Neuron (in vitro differentiated cells): ENCODE results near the gene BTN2A1.

Source experiments
- H2AFZ ChIP-seq: one replicate; pipeline ENCODE4 v1.6.1; 2013; ENCODE audit warnings: low read depth, mild to moderate bottlenecking, inconsistent platforms, low read length, moderate library complexity
- H3K27me3 ChIP-seq: one replicate; pipeline ENCODE4 v1.6.1; 2013; ENCODE audit warnings: low read length; ENCODE audit not compliant: insufficient read depth
- H3K36me3 ChIP-seq: one replicate; pipeline ENCODE4 v1.6.1; 2013; ENCODE audit warnings: low read length; ENCODE audit not compliant: insufficient read depth
- H3K4me1 ChIP-seq: one replicate; pipeline ENCODE4 v1.6.1; 2013; ENCODE audit warnings: low read length; ENCODE audit not compliant: insufficient read depth
- H3K4me3 ChIP-seq: 2 replicates; pipeline ENCODE4 v1.5.1; 2013; ENCODE audit warnings: mild to moderate bottlenecking, low read length, moderate library complexity
- H3K9me3 ChIP-seq: one replicate; pipeline ENCODE4 v1.6.1; 2013; ENCODE audit warnings: low read length

Gene BTN2A1

DNA sequence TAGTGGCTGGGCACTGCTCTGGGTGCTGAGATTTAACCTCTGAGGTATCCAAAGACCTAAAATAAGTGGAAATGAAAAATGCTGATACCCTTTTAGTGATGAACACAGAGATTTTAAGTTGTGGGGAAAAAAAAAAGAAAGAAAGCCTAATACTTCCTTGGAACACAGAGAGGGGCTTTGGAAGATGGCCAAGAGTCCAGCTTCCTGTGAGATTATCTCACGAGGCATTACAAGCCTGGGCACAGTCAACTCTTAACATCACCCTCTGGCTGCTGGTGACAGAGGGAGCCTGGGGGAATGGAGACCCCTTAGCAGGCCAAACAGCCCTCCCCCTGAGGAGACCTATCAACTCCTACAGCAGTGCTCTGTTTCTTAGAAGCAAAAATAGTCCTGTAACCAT lies 19.7 kb downstream of the BTN2A1 start:
- no peaks in the 10 kb centered on the region for H3K27me3 ChIP-seq
- H3K4me1 ChIP-seq = peaks cover 10% of the 10 kb centered on the region
- H3K36me3 ChIP-seq = no peaks in the 10 kb centered on the region
- H3K4me3 ChIP-seq = no peak overlapping the region
- no peak overlapping the region for H2AFZ ChIP-seq
- H3K9me3 ChIP-seq = no peaks in the 10 kb centered on the region

GRCh38 chr6:26478100-26478984 lies 20.6 kb downstream of the BTN2A1 start:
- Histone ChIP-seq H3K4me1 (peaks cover 10% of the 10 kb centered on the region), H3K27me3 (no peaks in the 10 kb centered on the region)

DNA sequence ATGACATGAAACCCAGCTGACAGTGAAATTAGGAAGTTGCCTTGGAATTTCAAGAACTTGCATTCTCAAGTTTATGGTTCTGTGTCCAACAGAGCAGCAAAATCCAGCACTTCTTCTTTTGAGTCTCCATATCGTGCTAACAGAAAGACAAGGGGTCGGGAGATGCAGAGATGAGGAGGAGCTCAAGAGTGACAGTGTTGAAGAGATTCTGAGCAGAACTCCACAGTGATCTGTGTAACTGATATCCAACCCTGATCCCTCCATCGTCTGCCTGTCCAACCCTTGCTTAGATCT lies 21.2 kb downstream of the BTN2A1 start:
- H3K36me3 ChIP-seq = no peaks in the 10 kb centered on the region
- no peak overlapping the region for H2AFZ ChIP-seq
- H3K4me3 ChIP-seq = no peak overlapping the region
- peaks cover 2% of the 10 kb centered on the region for H3K9me3 ChIP-seq
- peaks cover 10% of the 10 kb centered on the region for H3K4me1 ChIP-seq
- no peaks in the 10 kb centered on the region for H3K27me3 ChIP-seq

More at GRCh38 chr6:26478100-26478984, 20.6 kb downstream of the BTN2A1 start:
- no peak overlapping the region for H2AFZ ChIP-seq
- H3K36me3 ChIP-seq = no peaks in the 10 kb centered on the region
- H3K4me3 ChIP-seq = no peak overlapping the region
- no peaks in the 10 kb centered on the region for H3K9me3 ChIP-seq

DNA sequence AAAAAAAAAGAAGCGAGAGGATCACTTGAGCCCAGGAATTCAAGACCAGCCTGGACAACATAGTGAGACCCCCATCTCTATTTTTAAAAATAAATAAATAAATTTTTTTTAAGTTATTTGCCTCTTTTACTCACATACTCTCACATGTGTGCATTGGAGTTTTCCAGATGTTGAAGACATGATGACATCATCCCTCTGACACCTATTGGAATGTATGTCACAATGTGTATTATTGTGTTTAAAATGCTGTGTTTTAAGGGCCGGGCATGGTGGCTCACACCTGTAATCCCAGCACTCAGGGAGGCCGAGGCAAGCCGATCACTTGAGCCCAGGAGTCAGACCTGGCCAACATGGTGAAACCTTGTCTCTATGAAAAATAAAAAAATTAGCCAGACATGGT lies 24.6 kb downstream of the BTN2A1 start:
- H2AFZ ChIP-seq = no peak overlapping the region
- no peaks in the 10 kb centered on the region for H3K4me1 ChIP-seq
- H3K27me3 ChIP-seq = no peaks in the 10 kb centered on the region
- H3K36me3 ChIP-seq = no peaks in the 10 kb centered on the region
- H3K9me3 ChIP-seq = peaks cover 3% of the 10 kb centered on the region
- no peak overlapping the region for H3K4me3 ChIP-seq

DNA sequence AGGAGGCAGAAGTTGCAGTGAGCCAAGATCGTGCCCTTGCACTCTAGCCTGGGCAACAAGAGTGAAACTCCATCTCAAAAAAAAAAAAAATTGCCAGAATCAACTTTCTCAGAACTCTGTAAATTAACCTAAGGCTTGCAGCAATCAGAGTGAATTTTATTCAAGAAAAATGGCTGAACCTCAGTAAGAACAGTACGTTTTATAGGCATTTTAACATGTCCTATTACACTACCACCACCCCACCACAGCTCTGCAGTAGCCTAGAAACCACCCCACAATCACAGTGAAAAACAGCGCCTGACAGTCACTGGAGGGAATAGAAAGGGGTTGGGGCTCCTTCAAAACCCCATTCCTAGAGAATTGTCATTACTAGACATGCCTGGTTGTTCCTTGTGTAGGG lies 26.0 kb downstream of the BTN2A1 start:
- Histone ChIP-seq H3K9me3 (peaks cover 5% of the 10 kb centered on the region), H3K27me3 (no peaks in the 10 kb centered on the region), H3K4me1 (no peaks in the 10 kb centered on the region), H2AFZ (no peak overlapping the region), H3K36me3 (no peaks in the 10 kb centered on the region), H3K4me3 (no peak overlapping the region)

- no peaks in the 10 kb centered on the region for H3K36me3 ChIP-seq
- H3K27me3 ChIP-seq = no peaks in the 10 kb centered on the region
- no peak overlapping the region for H2AFZ ChIP-seq
- no peaks in the 10 kb centered on the region for H3K4me1 ChIP-seq
- peaks cover 5% of the 10 kb centered on the region for H3K9me3 ChIP-seq
- no peak overlapping the region for H3K4me3 ChIP-seq
Observed at GRCh38 chr6:26484161-26484560, 26.4 kb downstream of the BTN2A1 start.

DNA sequence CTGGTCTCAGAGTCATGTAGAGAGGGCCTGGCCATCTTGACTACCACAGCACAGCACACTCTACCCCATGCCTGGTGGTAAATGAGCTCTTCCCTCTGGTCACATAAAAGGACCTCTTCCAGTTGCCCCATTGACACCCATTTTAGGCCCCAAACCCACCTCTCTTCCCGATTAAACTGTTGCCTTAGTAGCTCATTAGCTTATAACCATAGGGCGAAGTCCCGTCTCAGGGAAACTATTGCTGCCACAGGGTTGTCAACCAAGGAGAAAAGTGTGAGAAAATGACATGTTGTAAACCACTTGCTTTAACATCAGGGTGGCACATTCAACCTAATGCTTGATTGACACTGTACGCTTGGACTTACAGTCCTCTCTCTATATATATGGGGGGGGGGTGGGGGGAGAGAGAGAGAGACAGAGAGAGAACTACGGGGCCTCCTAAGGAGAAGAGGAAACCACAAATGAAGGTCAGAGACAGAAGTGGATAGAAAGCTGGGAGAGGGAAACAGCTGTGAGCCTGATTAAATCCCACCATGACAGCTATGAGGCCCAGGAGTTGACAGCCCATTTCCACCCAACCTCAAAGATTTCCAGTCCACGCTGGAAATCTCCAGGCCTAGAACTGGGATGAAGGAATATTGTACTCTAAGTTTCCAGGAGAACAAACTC lies 27.5 kb downstream of the BTN2A1 start:
- H3K4me3 ChIP-seq = no peak overlapping the region
- peaks cover 5% of the 10 kb centered on the region for H3K9me3 ChIP-seq
- no peaks in the 10 kb centered on the region for H3K4me1 ChIP-seq
- no peaks in the 10 kb centered on the region for H3K27me3 ChIP-seq
- no peak overlapping the region for H2AFZ ChIP-seq
- H3K36me3 ChIP-seq = no peaks in the 10 kb centered on the region

DNA sequence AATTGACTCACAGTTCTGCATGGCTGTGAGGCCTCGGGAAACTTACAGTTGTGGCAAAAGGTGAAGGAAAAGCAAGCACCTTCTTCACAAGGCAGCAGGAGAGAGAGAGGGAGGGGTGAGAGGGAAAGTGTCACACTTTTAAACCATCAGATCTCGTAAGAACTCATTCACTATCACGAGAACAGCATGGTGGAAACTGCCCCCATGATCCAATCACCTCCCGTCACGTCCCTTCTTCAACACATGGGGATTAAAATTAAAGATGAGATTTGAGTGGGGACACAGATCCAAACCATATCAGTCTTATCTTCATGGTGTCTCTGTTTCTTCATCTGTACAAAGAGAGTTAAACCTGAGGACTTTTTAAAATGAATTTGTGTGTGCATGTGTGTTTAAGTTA lies 28.6 kb downstream of the BTN2A1 start:
- Histone ChIP-seq H3K36me3 (no peaks in the 10 kb centered on the region), H2AFZ (no peak overlapping the region), H3K4me3 (no peak overlapping the region), H3K9me3 (peaks cover 5% of the 10 kb centered on the region), H3K4me1 (no peaks in the 10 kb centered on the region), H3K27me3 (no peaks in the 10 kb centered on the region)

GRCh38 chr6:26487466-26487865 lies 29.7 kb downstream of the BTN2A1 start:
- H2AFZ ChIP-seq = no peak overlapping the region
- H3K9me3 ChIP-seq = peaks cover 5% of the 10 kb centered on the region
- H3K4me1 ChIP-seq = no peaks in the 10 kb centered on the region
- H3K36me3 ChIP-seq = no peaks in the 10 kb centered on the region
- H3K4me3 ChIP-seq = no peak overlapping the region
- peaks cover 4% of the 10 kb centered on the region for H3K27me3 ChIP-seq

- H3K4me1 ChIP-seq = no peaks in the 10 kb centered on the region
- peaks cover 3% of the 10 kb centered on the region for H3K9me3 ChIP-seq
- no peak overlapping the region for H2AFZ ChIP-seq
- peaks cover 9% of the 10 kb centered on the region for H3K27me3 ChIP-seq
- no peak overlapping the region for H3K4me3 ChIP-seq
- no peaks in the 10 kb centered on the region for H3K36me3 ChIP-seq
Observed at GRCh38 chr6:26489996-26490964, 32.5 kb downstream of the BTN2A1 start.

GRCh38 chr6:26491604-26492003 lies 33.8 kb downstream of the BTN2A1 start:
- Histone ChIP-seq H3K9me3 (peaks cover 3% of the 10 kb centered on the region), H3K4me1 (no peaks in the 10 kb centered on the region), H3K4me3 (no peak overlapping the region), H2AFZ (no peak overlapping the region), H3K36me3 (no peaks in the 10 kb centered on the region), H3K27me3 (peaks cover 9% of the 10 kb centered on the region)

DNA sequence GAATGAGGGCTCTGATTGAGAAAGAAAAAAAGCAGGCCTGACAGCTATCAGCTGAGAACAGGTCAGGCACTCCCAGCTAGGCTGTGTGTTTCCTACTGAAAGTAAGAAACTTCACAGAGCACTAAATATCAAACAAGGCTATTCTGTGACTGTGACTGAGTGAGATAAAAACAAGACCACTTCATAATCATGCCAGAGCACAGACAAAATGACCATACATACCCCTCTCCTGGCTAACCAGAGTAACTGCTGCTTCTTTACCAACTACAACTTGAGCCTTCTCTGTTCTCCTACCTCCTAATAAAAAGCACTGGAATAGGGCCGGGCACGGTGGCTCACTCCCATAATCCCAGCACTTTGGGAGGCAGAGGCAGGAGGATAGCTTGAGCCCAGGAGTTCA lies 35.5 kb downstream of the BTN2A1 start:
- Histone ChIP-seq H2AFZ (no peak overlapping the region), H3K27me3 (peaks cover 12% of the 10 kb centered on the region), H3K4me1 (no peaks in the 10 kb centered on the region), H3K36me3 (no peaks in the 10 kb centered on the region), H3K9me3 (no peaks in the 10 kb centered on the region), H3K4me3 (no peak overlapping the region)

DNA sequence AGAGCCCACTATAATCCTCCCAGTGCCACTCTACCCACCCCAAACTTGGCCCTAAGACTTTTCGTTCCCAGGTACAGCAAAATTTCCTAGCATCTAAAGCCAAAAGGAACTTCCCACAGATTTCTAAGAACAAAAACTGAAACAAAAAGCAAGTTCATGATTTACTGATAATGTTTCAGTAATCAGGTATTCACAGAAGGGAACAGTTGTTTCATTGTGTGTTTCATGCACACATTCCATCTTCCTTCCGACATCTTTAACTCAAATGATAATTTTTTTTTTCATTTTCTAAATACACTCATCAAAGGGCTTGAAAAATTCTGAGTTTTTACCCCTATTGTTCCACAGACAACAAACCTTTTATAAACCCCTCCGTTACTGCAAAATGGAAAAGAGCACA lies 36.4 kb downstream of the BTN2A1 start:
- no peak overlapping the region for H3K4me3 ChIP-seq
- peaks cover 12% of the 10 kb centered on the region for H3K27me3 ChIP-seq
- H3K4me1 ChIP-seq = no peaks in the 10 kb centered on the region
- no peak overlapping the region for H2AFZ ChIP-seq
- H3K36me3 ChIP-seq = no peaks in the 10 kb centered on the region
- H3K9me3 ChIP-seq = no peaks in the 10 kb centered on the region
